ENCODE data around the gene PLXNA2. TPM values are rescaled to one million over a fixed set of nuclear protein-coding genes. Genes with fewer than 3 reads are reported as not detected.

PLXNA2 gene
- total and polyA plus RNA-seq, 2 of the 4 experiments (the other 2 are of a cell fraction) = 0.72 to 1.1 TPM

- dilution Hi-C loops (cut with HindIII; ENCODE audit: low sequenced_read_pairs, unreplicated experiment) = no loop called here
- H4K91ac ChIP-seq (ENCODE audit: insufficient read depth, low read depth, low read length) = no peak overlapping the region
- H3K23ac ChIP-seq (ENCODE audit: low read depth, low read length) = 0 out of 2 replicates have a peak overlapping the region, but pooled peaks have one; percentile 31
- no peak overlapping the region for H4K5ac ChIP-seq (ENCODE audit: low read depth, low read length)
- ChIA-PET POLR2A (ENCODE audit: unreplicated experiment) (no interaction called here), CTCF (no interaction called here)
- H2AK5ac ChIP-seq (ENCODE audit: low read depth, low read length) = no peak overlapping the region
- no peak overlapping the region for H2BK15ac ChIP-seq (ENCODE audit: low read depth, low read length)
- H3K4me1 ChIP-seq (ENCODE audit: control insufficient read depth, insufficient read depth, low read length) = no peaks in the 10 kb centered on the region
- no peak overlapping the region for H3K4ac ChIP-seq (ENCODE audit: low read depth, low read length)
- no peak overlapping the region for H2AK9ac ChIP-seq (replicated peaks; ENCODE audit: low read depth, low read length, poor library complexity)
- no peak overlapping the region for H2AFZ ChIP-seq (replicated peaks; ENCODE audit: low read length, poor library complexity)
- no peak overlapping the region for H3K4me2 ChIP-seq (ENCODE audit: low read depth, low read length)
- H3K27ac ChIP-seq (ENCODE audit: insufficient read depth, low read length) = no peak overlapping the region
- in situ Hi-C loops (cut with MboI; ENCODE audit: low sequenced_read_pairs) = no loop called here
- H3K14ac ChIP-seq (replicated peaks; ENCODE audit: low read depth, low read length) = no peak overlapping the region
- H3K18ac ChIP-seq (ENCODE audit: low read depth, low read length) = no peak overlapping the region
- no peak overlapping the region for H3K9ac ChIP-seq (ENCODE audit: low read depth, low read length)
- no peak overlapping the region for H2BK120ac ChIP-seq (ENCODE audit: low read depth, low read length)
- H3K79me1 ChIP-seq (ENCODE audit: low read depth in 1 of 2, low read length in 2 of 2) = no peaks in the 10 kb centered on the region; a peak in 1 of 4 replicates
- no TSS peak for BruUV-seq (replicated peaks)
- H3K9me1 ChIP-seq (ENCODE audit: insufficient read depth, low read length) = peaks cover 2% of the 10 kb centered on the region; the same call in 1 of the 2 replicates
- H3K36me3 ChIP-seq (ENCODE audit: control insufficient read depth, insufficient read depth, low read length) = no peaks in the 10 kb centered on the region
- no peaks in the 10 kb centered on the region for H3K9me3 ChIP-seq (ENCODE audit: control insufficient read depth, insufficient read depth, low read length)
- DNase-seq = no peak
- no CpG with 5 or more reads among the region's 12 CpGs for WGBS, 2 experiments (ENCODE audit: extremely low coverage in 2 of 2, insufficient read length in 1 of 2)
- no peak for ATAC-seq (ENCODE audit: low read depth)
- intact Hi-C loops (cut with micrococcal nuclease) = no loop called here
- H3K56ac ChIP-seq (ENCODE audit: extremely low read depth, insufficient read depth, low read length) = no peak overlapping the region
- H4K8ac ChIP-seq (ENCODE audit: low read depth in 2 of 2, low read length in 2 of 2) = no peak overlapping the region
- no peaks in the 10 kb centered on the region for H4K20me1 ChIP-seq (ENCODE audit: insufficient read depth, low read length)
- no peaks in the 10 kb centered on the region for H3K27me3 ChIP-seq (ENCODE audit: control insufficient read depth, insufficient read depth, low read length)
- no peak overlapping the region for H2BK20ac ChIP-seq (ENCODE audit: low read depth, low read length)
- H2BK5ac ChIP-seq (ENCODE audit: low read depth, low read length, poor library complexity, severe bottlenecking) = no peak overlapping the region
- TF ChIP-seq BHLHE40 (IDR thresholded peaks at IDR 0.05; ENCODE audit: low read depth, low read length) (no peak), MXI1 (IDR thresholded peaks at IDR 0.05; ENCODE audit: borderline replicate concordance, low read depth, low read length) (no peak), RAD21 (IDR thresholded peaks at IDR 0.05; ENCODE audit: low read length) (no peak), FOS (IDR thresholded peaks at IDR 0.05; ENCODE audit: low read depth, low read length) (no peak), MAZ (IDR thresholded peaks at IDR 0.05; ENCODE audit: borderline replicate concordance, low read depth, low read length) (no peak), USF2 (IDR thresholded peaks at IDR 0.05; ENCODE audit: low read depth, low read length) (no peak), ELK1 (IDR thresholded peaks at IDR 0.05; ENCODE audit: borderline replicate concordance, low read depth, low read length) (no peak), SMC3 (IDR thresholded peaks at IDR 0.05; ENCODE audit: low read depth, low read length) (no peak), POLR2A (IDR thresholded peaks at IDR 0.05; ENCODE audit: low read depth, low read length) (no peak)
- H3K4me3 ChIP-seq (ENCODE audit: insufficient read depth, low read depth, low read length) = no peak overlapping the region
These were observed 125.2 kb downstream of the PLXNA2 start for GRCh38 chr1:208118841-208119606.
